GM21529 (cell line): ENCODE results near the gene BCL2L13.

Experiments
- ATAC-seq: cut with Tn5 transposase; IDR thresholded peaks from one replicate; pipeline ENCODE4 v1.9.1; 2021; ENCODE audit not compliant: unreplicated experiment

BCL2L13 gene

GRCh38 chr22:17638432-17639246, at the start of gene BCL2L13:
Gene BCL2L13 (plus strand): TSS chr22:17638757. CDS start chr22:17655712, 16,955 bp downstream.
- peak; percentile 92 for ATAC-seq

- no peak for ATAC-seq
These were observed 48.7 kb upstream of the BCL2L13 start for GRCh38 chr22:17589810-17590375.

- ATAC-seq = no peak
These were observed 48.0 kb upstream of the BCL2L13 start for GRCh38 chr22:17590586-17590985.

GRCh38 chr22:17592201-17592600, 46.4 kb upstream of the BCL2L13 start:
- no peak for ATAC-seq

- ATAC-seq = no peak
These were observed 42.3 kb upstream of the BCL2L13 start for GRCh38 chr22:17596226-17596625.

- no peak for ATAC-seq
These were observed 41.3 kb upstream of the BCL2L13 start for GRCh38 chr22:17597217-17597616.

- ATAC-seq = no peak
These were observed 40.2 kb upstream of the BCL2L13 start for GRCh38 chr22:17598318-17598717.

- ATAC-seq = no peak
These were observed 37.5 kb upstream of the BCL2L13 start for GRCh38 chr22:17601031-17601430.

- ATAC-seq = no peak
These were observed 34.9 kb upstream of the BCL2L13 start for GRCh38 chr22:17603668-17604067.

GRCh38 chr22:17606496-17606895, 32.1 kb upstream of the BCL2L13 start:
- ATAC-seq = no peak

GRCh38 chr22:17607891-17608521, 30.6 kb upstream of the BCL2L13 start:
- no peak for ATAC-seq

GRCh38 chr22:17612057-17612456, 26.5 kb upstream of the BCL2L13 start:
- ATAC-seq = no peak

GRCh38 chr22:17613280-17613679, 25.3 kb upstream of the BCL2L13 start:
- ATAC-seq = no peak

- no peak for ATAC-seq
These were observed 10.6 kb upstream of the BCL2L13 start for GRCh38 chr22:17627961-17628405.

GRCh38 chr22:17628406-17629172, 10.0 kb upstream of the BCL2L13 start, which contains the start of gene ATP6V1E1:
Gene ATP6V1E1 (minus strand): TSS chr22:17628749. CDS start chr22:17628635, 114 bp downstream.
- peak; percentile 99 for ATAC-seq

GRCh38 chr22:17629173-17629489, 9.4 kb upstream of the BCL2L13 start:
- no peak for ATAC-seq

- no peak for ATAC-seq
These were observed 8.9 kb upstream of the BCL2L13 start for GRCh38 chr22:17629641-17630040.

- ATAC-seq = no peak
These were observed 7.4 kb upstream of the BCL2L13 start for GRCh38 chr22:17631076-17631565.

GRCh38 chr22:17633217-17633997, 5.2 kb upstream of the BCL2L13 start:
- ATAC-seq = no peak

GRCh38 chr22:17633998-17634323, 4.6 kb upstream of the BCL2L13 start:
- ATAC-seq = no peak
